COLO829 (cell line): ENCODE measurements around the gene RALGPS1.
A peak's percentile ranks its signal among the peaks of the same experiment; 100 is the strongest.

Source experiments
- DNase-seq: peaks from one replicate; pipeline ENCODE4 v3.0.0; 2012; ENCODE audit warnings: low spot score

RALGPS1 gene, protein sequence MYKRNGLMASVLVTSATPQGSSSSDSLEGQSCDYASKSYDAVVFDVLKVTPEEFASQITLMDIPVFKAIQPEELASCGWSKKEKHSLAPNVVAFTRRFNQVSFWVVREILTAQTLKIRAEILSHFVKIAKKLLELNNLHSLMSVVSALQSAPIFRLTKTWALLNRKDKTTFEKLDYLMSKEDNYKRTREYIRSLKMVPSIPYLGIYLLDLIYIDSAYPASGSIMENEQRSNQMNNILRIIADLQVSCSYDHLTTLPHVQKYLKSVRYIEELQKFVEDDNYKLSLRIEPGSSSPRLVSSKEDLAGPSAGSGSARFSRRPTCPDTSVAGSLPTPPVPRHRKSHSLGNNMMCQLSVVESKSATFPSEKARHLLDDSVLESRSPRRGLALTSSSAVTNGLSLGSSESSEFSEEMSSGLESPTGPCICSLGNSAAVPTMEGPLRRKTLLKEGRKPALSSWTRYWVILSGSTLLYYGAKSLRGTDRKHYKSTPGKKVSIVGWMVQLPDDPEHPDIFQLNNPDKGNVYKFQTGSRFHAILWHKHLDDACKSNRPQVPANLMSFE

DNA sequence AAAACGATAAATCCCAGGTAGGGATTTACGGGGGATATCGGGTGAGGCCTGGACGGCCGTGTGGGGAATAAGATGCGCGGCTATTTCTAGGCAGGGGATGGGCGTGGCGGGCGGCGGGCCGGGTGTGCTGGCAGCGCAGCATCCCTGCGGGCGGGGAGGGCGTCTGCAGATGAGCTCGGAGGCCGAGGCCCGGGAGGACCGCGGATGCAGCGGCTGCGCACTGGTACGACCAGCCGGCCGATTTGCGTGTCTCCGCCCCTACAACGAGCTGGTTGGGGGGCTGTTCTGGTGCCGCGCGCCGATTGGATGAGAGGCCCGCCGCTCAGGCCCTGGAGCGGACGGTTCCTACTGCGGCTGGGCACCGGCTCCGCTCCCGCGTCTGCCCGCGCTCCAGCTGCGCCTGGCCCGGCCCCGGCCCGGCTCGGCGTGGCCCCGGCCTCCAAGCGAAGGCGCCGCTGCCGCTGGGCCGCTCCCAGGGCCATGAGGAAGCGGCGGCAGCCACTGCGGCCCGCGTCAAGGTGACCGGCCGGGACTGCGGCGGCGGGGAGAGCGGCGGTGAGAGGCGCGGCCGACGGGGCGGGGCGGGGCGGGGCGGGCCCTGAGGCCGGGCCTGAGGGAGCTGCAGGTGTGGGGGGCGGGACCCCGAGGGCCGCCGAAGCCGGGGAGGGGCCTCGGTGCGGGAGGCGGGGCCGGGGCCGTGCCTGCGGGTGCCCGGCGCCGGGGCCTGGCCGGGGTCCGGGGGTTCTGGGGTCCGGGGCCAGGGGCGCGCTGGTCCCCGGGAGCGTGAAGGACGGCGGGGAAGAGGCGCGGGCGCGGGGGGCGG is at the start of gene RALGPS1:
RALGPS1 (plus strand) TSS at position 325 of the 823 bp plus-strand sequence. CDS start 47,508 bp downstream, outside the sequence.
- DNase-seq, result peak; percentile 92

GRCh38 chr9:126869368-126869767 is 45.2 kb upstream of the RALGPS1 start:
- no peak for DNase-seq

- no peak for DNase-seq
Measured at GRCh38 chr9:126872516-126872915, 42.1 kb upstream of the RALGPS1 start.

DNA sequence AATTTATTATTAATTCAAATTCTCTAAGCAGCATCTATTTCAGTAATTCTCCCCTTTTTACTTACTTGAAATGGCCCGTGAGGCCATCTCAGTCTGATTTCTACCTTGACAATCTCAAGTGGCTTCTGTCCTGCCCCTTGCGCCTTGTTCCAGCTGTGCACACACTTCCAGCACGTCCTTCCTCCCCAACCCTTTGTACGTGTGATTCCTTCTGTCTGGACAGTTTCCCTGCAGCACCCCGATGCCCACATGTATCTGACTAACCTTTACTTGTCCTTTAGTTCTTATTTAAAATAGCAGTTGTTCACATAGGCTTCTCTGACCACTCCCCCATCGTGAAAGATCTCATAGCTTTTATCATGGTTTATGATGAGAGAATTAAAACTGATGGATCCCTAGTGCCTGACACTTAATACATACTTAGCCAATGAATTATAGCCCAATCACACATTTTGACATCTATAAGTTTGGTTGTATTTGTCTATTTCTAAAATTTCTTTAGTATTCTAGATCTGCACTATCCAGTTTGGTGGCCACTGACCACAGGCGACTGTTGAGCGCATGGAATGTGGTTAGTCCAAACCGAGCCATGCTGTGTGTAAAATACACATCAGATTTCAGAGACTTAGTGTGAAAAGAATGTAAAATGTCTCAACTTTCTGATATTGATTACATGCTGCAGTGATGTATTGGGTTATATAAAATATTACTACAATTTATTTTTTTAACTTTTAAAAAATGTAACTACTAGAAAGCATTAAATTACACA is 39.9 kb upstream of the RALGPS1 start:
- no peak for DNase-seq

- no peak for DNase-seq
Measured at GRCh38 chr9:126875756-126876510, 38.6 kb upstream of the RALGPS1 start.

- no peak for DNase-seq
Measured at GRCh38 chr9:126876531-126876930, 38.1 kb upstream of the RALGPS1 start.

DNA sequence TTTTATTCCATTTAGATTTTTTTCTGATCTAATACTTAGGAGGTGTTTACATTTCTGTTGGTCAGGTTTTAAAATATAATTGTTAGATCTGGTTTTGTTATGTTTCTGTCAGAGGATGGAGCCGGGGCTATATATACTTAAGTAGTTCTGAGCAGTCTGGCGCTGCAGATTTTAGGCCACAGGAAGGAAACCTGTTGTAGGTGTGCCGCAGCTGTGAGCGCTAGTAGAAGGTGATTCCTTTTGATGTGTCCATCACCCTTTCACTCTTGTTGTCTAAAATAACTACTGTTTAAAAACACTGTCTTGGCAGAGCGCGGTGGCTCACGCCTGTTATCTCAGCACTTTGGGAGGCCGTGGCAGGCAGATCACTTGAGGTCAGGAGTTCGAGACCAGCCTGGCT is 37.2 kb upstream of the RALGPS1 start:
- DNase-seq, result no peak

- no peak for DNase-seq
Measured at GRCh38 chr9:126879288-126879687, 35.3 kb upstream of the RALGPS1 start.

GRCh38 chr9:126880226-126880946 is 34.2 kb upstream of the RALGPS1 start:
- no peak for DNase-seq

DNA sequence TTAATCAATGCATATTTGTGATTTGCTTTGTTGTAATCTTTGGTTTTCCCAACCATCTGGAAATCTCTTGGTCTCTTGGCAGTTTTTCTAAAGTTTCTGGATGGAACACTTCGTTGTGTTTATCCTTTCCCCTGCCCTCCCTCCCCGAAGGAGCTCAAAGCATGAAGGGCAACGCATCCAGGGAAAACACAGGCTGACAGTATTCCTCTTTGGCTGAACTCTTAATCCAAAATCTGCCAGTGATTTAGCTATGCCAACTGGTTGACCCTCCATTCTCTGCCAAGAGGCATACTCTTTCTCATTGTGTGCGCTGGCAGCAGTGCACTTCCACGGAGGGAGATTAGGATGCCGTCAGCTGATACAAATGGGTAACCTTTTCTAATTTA is 33.6 kb upstream of the RALGPS1 start:
- no peak for DNase-seq

- DNase-seq, result no peak
Measured at GRCh38 chr9:126882746-126883145, 31.8 kb upstream of the RALGPS1 start.

DNA sequence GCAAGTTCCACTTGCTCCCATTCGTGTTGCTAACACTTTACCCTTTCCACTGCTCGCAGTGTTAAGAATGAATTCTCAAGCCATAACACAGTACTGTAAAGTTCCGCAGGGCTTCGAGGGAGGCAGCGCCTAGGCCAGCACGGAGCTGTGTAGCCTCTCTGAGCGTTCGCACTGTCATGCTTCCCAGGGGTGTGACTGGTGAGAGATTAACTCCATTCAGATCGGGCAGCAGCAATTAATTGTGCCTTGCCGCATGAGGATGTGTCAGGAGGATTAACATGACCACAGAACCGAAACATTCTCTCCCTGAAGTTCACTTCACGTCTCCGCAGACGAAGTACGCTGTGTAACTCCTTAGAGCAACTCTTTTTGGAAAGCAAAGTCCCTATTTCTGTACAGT is 30.9 kb upstream of the RALGPS1 start:
- DNase-seq, result no peak

DNA sequence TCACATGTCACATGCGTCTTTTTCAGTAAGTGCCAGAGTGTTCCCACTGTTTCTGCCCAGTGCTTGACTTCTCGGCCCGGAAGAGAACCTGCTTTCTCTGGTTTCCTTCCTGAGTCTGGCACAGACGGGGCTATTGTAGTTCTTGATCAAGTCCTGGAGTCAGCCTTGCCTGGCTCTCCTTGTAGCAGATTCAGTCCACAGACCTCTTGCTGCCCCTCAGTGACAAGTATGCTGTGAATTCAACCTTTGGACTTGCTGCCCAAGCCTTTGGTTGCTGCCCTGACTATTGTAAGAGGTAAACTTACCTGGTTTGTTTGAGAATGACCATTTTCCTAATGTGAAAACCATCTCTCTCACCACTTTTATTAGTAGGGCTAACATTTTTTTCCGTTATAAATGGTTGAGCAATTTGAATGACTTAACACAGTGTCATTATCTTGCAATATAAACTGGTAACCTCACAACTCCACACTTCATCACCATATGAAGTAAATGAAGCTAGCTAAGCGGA is 29.4 kb upstream of the RALGPS1 start:
- DNase-seq, result peak; percentile 66

- DNase-seq, result no peak
Measured at GRCh38 chr9:126886034-126886822, 28.4 kb upstream of the RALGPS1 start.

GRCh38 chr9:126886897-126887296 is 27.7 kb upstream of the RALGPS1 start:
- no peak for DNase-seq

GRCh38 chr9:126891676-126892075 is 22.9 kb upstream of the RALGPS1 start:
- DNase-seq, result no peak

GRCh38 chr9:126893079-126893478 is 21.5 kb upstream of the RALGPS1 start:
- DNase-seq, result no peak

DNA sequence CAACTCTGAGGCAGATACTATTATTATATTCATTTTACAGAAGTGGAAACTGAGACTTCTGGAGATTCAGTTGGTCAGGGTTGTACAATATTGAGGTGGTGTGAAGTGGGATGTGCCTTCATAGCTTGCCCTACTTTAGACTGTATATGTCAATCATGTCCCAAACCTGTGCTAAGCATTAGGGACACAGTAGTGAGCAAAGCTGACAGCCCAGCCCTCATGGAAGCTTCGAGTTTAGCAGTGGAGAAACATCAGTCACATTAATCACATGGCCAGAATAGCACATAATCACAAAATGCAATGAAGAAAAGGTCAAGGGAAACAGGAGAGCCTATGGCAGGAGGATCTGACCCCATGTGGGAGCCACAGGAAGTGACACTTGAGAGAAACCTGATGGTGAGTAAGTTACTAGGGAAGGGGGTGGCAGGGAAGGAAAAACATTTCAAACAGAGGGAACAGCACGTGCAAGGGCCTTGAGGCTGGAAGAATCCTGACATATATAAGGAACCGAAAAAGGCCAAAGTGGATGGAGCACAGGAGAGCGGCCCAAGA is 20.5 kb upstream of the RALGPS1 start:
- no peak for DNase-seq

DNA sequence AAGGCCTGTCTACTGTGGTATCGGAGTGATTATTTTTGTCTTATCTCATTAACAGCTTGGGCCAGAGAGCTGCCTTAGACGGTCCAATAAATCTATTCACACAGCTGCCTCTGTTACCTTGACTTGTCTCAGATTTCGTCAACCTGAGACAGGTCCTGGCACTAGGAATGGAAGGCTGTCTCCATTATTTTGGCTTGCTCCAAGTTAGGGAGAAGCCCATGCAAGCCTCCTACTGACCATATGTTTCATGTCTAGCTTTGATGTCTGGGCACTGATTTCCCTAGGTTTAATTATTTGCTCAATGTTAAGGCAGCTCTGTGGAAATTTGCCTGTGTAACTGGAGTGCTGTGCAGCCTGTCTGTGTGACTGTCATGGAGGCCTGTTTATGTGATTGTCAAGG is 12.4 kb upstream of the RALGPS1 start:
- DNase-seq, result no peak
